GM19351 (cell line): Measurements from ENCODE around the gene FCER1G.
"Not testable (repeated sequence)": the region's sequence is repeated elsewhere in the genome, so short reads cannot be mapped to it uniquely, and the experiment has no call there.

Experiments used
- ATAC-seq: cut with Tn5 transposase; IDR thresholded peaks from one replicate; pipeline ENCODE4 v1.9.1; 2021; ENCODE audit warnings: mild to moderate bottlenecking, moderate library complexity; ENCODE audit not compliant: unreplicated experiment

The FCER1G gene

GRCh38 chr1:161201836-161202712 lies 13.0 kb upstream of the FCER1G start, which contains the start of gene NDUFS2:
Gene NDUFS2, plus strand, starts transcription at chr1:161202367. Its CDS starts 19 bp downstream, at chr1:161202386.
- ATAC-seq, result peak; percentile 99

DNA sequence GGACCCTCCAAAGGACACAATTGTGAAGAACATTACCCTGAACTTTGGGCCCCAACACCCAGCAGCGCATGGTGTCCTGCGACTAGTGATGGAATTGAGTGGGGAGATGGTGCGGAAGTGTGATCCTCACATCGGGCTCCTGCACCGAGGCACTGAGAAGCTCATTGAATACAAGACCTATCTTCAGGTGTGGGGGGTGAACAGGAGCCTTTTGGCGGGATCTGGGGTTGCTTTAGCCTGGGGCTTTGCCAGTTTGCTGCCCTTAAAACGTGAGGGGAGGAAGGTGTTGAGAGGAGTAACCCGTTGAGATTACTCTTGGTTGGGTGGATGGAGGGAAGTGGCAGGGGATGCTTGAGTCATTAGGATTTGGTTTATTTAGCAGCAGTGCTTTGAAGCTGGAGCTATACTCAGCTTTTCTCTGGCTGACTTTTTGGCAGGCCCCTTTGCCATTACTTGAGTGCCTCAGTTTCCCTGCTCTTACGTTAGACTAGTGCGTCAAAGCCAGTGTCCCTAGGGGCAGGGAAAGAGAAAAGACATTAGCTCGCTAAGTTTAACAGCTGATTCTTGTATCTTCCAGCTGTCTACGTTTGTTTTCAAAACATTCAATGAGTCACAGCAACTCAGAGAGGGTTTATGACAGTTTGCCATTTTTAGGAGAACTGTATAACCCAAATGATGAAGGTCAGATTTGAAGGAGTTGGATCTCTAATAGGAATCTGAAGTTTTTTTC lies 8.5 kb upstream of the FCER1G start:
- ATAC-seq, result no peak

GRCh38 chr1:161207173-161207572 lies 7.9 kb upstream of the FCER1G start:
- no peak for ATAC-seq

- ATAC-seq, result no peak
Measured at GRCh38 chr1:161209790-161210409, 5.2 kb upstream of the FCER1G start.

DNA sequence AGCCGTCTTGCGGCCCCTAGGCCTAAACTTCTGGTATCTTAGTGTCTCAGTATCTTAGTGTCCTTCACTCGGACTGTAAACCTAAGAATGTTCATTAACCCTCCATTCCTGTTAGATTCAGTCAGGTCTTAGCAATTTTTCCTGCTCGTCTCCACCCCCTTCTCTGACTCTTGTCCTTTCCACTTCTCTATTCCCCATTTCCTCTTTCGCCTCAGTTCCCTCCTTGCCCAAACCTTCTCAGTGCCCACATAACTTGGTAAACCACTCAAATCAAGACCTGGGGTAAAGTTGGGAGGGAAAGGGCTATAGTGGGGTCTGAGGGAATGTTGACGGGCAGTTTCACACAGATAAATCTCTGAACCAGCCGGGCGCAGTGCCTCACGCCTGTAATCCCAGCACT lies 726 bp upstream of the FCER1G start:
- ATAC-seq, result no peak

- ATAC-seq, result peak; percentile 94
Measured at GRCh38 chr1:161216945-161217712, 2.0 kb downstream of the FCER1G start.

GRCh38 chr1:161217831-161218230 lies 2.7 kb downstream of the FCER1G start:
- ATAC-seq, result no peak

DNA sequence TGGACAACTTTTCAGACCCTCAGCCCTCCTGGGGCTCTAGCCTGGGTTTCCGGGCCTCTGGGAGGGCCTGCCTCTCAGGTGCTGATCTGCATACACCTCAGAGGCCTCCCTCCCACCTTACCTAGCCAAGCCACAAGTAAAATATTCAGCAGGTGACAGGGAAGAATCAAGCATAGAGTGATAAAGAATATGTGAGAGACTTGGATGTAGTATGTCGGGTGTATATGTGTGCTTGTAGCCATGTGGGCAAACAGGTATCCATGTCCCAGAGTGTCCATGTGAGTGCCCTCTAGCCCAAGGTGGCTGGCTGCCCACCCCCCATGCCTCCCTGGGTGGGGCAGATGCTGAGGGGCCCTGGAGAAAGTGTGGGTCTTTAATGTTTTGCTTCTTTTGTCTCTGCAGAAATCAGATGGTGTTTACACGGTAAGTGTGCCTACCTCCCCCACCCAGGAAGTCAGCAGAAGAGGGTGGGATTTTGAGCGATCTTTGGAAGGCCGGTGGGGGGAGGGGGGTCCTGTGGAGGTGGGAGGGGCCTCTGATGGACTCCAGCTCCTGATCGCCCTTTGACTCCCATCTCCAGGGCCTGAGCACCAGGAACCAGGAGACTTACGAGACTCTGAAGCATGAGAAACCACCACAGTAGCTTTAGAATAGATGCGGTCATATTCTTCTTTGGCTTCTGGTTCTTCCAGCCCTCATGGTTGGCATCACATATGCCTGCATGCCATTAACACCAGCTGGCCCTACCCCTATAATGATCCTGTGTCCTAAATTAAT lies 3.4 kb downstream of the FCER1G start:
- ATAC-seq, result no peak

DNA sequence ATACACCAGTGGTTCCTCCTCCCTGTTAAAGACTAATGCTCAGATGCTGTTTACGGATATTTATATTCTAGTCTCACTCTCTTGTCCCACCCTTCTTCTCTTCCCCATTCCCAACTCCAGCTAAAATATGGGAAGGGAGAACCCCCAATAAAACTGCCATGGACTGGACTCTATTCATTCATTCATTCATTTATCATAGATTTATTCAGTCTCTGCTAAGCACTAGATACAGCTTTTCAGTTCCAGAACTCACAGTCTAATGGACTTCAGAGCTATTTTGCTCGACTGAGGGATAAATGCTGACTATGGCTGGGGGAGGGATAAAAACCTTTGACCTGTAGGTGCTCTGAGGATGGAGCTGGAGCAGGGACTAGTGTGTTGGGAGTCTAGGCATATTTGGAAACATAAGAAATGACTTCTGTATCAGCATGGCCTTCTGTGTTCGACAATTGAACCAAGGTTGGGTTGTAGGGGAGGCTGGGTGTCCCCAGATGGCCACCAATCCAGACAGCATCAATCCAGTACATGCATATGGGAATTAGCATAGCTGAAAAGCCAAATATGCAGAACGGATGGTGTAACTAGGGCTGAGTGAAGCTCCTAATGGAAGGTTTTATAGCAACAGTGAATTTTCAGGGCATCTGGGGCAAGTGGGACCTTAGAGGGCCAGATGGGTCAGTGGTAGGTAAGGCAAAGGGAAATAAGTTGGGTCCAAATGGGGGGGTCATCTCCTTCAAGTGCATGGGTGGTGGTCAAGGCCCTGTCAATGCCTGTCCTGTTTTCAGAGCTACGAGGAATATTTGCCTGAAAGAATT lies 4.2 kb downstream of the FCER1G start:
- no peak for ATAC-seq

GRCh38 chr1:161220002-161220401 lies 4.9 kb downstream of the FCER1G start:
- ATAC-seq, result no peak

GRCh38 chr1:161222175-161223019 lies 7.3 kb downstream of the FCER1G start:
- no peak for ATAC-seq

- no peak for ATAC-seq
Measured at GRCh38 chr1:161223805-161224694, 9.0 kb downstream of the FCER1G start.

DNA sequence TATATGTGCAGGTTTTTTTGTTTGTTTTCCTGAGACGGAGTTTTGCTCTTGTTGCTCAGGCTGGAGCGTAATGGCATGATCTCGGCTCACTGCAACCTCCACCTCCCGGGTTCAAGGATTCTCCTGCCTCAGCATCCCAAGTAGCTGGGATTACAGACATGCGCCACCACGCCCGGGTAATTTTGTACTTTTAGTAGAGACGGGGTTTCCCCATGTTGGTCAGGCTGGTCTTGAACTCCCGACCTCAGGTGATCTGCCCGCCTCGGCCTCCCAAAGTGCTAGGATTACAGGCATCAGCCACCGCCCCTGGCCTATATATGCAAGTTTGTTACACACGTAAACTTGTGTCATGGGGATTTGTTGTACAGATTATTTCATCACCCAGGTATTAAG lies 9.6 kb downstream of the FCER1G start:
- not testable (repeated sequence) for ATAC-seq

DNA sequence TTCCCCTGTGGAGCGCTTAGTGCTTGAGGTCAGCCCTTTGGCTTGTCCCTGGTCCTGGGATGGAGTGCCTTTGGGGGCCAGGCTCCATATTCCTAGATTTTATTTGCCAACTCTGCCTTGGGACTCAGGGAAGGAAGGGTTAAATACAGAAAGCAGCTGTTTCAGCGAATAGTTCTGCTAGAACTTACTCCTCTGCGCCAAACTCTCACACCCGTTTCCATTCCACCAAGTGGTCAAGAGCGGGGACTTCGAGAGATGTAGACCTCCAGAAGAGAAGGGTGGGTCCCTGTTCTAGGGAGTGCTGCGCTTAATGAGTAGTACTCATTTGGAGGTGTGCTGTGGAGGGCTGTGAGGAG lies 10.1 kb downstream of the FCER1G start:
- ATAC-seq, result no peak

GRCh38 chr1:161225534-161226319 lies 10.6 kb downstream of the FCER1G start, which contains the start of gene TOMM40L:
Gene TOMM40L, plus strand, starts transcription at chr1:161226060. Its CDS starts 430 bp downstream, at chr1:161226490.
- peak; percentile 96 for ATAC-seq

DNA sequence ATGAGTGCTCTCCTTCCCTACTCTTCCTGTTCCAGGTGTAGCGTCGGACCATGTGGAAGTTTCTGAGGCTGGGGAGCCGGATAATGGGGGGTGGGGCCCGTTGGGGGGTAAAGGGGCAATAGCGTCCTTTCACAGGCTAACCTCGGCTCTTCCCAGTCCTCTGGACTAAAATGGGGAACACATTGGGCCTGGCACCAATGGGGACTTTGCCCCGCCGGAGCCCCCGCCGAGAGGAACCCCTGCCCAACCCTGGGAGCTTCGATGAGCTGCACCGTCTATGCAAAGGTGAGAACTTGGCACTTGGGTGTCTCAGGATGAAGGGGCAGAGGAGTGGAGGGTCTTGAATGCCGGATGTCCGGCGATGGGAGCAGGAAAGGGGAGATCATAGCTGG lies 11.2 kb downstream of the FCER1G start:
- no peak for ATAC-seq

- no peak for ATAC-seq
Measured at GRCh38 chr1:161226759-161227158, 11.7 kb downstream of the FCER1G start.
